H1 (cell line): Measurements from ENCODE around the gene ERICH3. TPM values are rescaled to one million over a fixed set of nuclear protein-coding genes. Genes with fewer than 3 reads are reported as not detected.

Experiments used
- CTCF ChIA-PET: fragments of 300-600 bp; sonication (Branson Sonifier 250); formaldehyde crosslinking; loops from one replicate; lab custom pipeline; 2021; ENCODE audit not compliant: partially characterized antibody; lab: Charles Lee
- POLR2A ChIA-PET: fragments of 300-600 bp; sonication (Branson Sonifier 250); formaldehyde crosslinking; loops from one replicate; lab custom pipeline; 2021; ENCODE audit warnings: inconsistent platforms; ENCODE audit not compliant: partially characterized antibody; lab: Charles Lee
- DNase-seq, 2 experiments: peaks; one replicate each; pipeline versions ENCODE4 v3.0.0 to v3.0.0-alpha.2; 2010 to 2022; ENCODE audit warnings: low spot score in 2 of 2, low read depth in 1 of 2, mixed read lengths in 1 of 2
- FAIRE-seq: peaks from 2 replicates; lab custom pipeline; 2011; peaks lifted over from hg19 to GRCh38; lab: Jason Lieb, UNC
- H2AFZ ChIP-seq: 2 replicates; pipeline ENCODE4 v1.8.1; 2012; ENCODE audit warnings: low read length, inconsistent platforms
- H2AK5ac ChIP-seq: 2 replicates; pipeline ENCODE4 v1.6.1; 2013; ENCODE audit warnings: low read depth, low read length
- H2BK120ac ChIP-seq: replicated peaks from 2 replicates; pipeline ENCODE3; 2013; ENCODE audit warnings: low read depth, low read length, inconsistent platforms
- H2BK12ac ChIP-seq: 2 replicates; pipeline ENCODE4 v1.6.1; 2013; ENCODE audit warnings: low read depth, low read length
- H2BK15ac ChIP-seq: 2 replicates; pipeline ENCODE4 v1.6.1; 2013; ENCODE audit warnings: low read length
- H2BK20ac ChIP-seq: 2 replicates; pipeline ENCODE4 v1.6.1; 2013; ENCODE audit warnings: low read length
- H2BK5ac ChIP-seq: 2 replicates; pipeline ENCODE4 v1.6.1; 2013; ENCODE audit warnings: low read depth, low read length
- H3K14ac ChIP-seq: 2 replicates; pipeline ENCODE4 v1.6.1; 2013; ENCODE audit warnings: inconsistent platforms; ENCODE audit not compliant: insufficient read length
- H3K18ac ChIP-seq: 2 replicates; pipeline ENCODE4 v1.6.1; 2013; ENCODE audit warnings: low read length; ENCODE audit errors: extremely low read depth
- H3K23ac ChIP-seq: 2 replicates; pipeline ENCODE4 v1.6.1; 2013; ENCODE audit warnings: inconsistent platforms; ENCODE audit not compliant: insufficient read length
- H3K23me2 ChIP-seq: 2 replicates; pipeline ENCODE4 v1.6.1; 2013; ENCODE audit warnings: low read depth, low read length
- H3K27ac ChIP-seq: 2 replicates; pipeline ENCODE4 v1.6.1; 2011; ENCODE audit warnings: low read depth, low read length, inconsistent platforms
- H3K27me3 ChIP-seq, 4 experiments: replicated peaks in 1 of 4; 1 replicate in 1 of 4; 2 replicates in 3 of 4; pipeline versions ENCODE4 v1.6.1 to v1.8.1; 2011 to 2013; ENCODE audit warnings: low read length in 3 of 4, mild to moderate bottlenecking in 3 of 4, inconsistent platforms in 2 of 4, mixed read lengths in 2 of 4, moderate library complexity in 1 of 4; ENCODE audit not compliant: control insufficient read depth in 3 of 4, insufficient read depth in 3 of 4; ENCODE audit errors: extremely low read depth in 1 of 4
- H3K36me3 ChIP-seq, 4 experiments: 2 replicates each; pipeline versions ENCODE4 v1.6.1 to v1.8.1; 2011 to 2013; ENCODE audit warnings: mild to moderate bottlenecking in 4 of 4, low read length in 3 of 4, moderate library complexity in 2 of 4, control low read depth in 1 of 4, inconsistent platforms in 1 of 4; ENCODE audit not compliant: insufficient read depth in 4 of 4, control insufficient read depth in 2 of 4
- H3K4ac ChIP-seq: replicated peaks from 2 replicates; pipeline ENCODE3; 2013; ENCODE audit warnings: low read length, low read depth, mixed read lengths, inconsistent platforms; ENCODE audit not compliant: insufficient read length
- H3K4me1 ChIP-seq, 4 experiments: replicated peaks in 1 of 4; 1 replicate in 1 of 4; 2 replicates in 3 of 4; pipeline versions ENCODE4 v1.6.1 to v1.8.1; 2011 to 2013; ENCODE audit warnings: low read length in 3 of 4, inconsistent platforms in 2 of 4, mixed read lengths in 1 of 4; ENCODE audit not compliant: insufficient read depth in 4 of 4, control insufficient read depth in 3 of 4
- H3K4me2 ChIP-seq, 2 experiments: 2 replicates each; pipeline versions ENCODE4 v1.6.1 to v1.8.1; 2011 to 2013; ENCODE audit warnings: low read depth in 2 of 2, low read length in 2 of 2, control low read depth in 1 of 2, inconsistent platforms in 1 of 2, mild to moderate bottlenecking in 1 of 2; ENCODE audit not compliant: insufficient read depth in 1 of 2
- H3K4me3 ChIP-seq, 4 experiments: fragments of 200-600, 300-600 bp in 1 of 4; sonication (generic), shearing (Covaris generic), sonication (Bioruptor Twin) in 1 of 4; 2 replicates each; pipeline versions ENCODE4 v1.5.1 to v1.8.1; 2011 to 2016; ENCODE audit warnings: low read length in 4 of 4, low read depth in 3 of 4, control low read depth in 2 of 4, inconsistent platforms in 2 of 4, mild to moderate bottlenecking in 2 of 4, mixed read lengths in 1 of 4, moderate library complexity in 1 of 4; ENCODE audit not compliant: insufficient read depth in 2 of 4; ENCODE audit errors: extremely low read depth in 1 of 4
- H3K56ac ChIP-seq: replicated peaks from 2 replicates; pipeline ENCODE3; 2013; ENCODE audit warnings: low read depth, mild to moderate bottlenecking, mixed read lengths, low read length, inconsistent platforms; ENCODE audit not compliant: insufficient read length
- H3K79me1 ChIP-seq: 2 replicates; pipeline ENCODE4 v1.6.1; 2013; ENCODE audit warnings: low read depth, low read length, control low read depth
- H3K79me2 ChIP-seq, 2 experiments: 2 replicates each; pipeline versions ENCODE4 v1.6.1 to v1.8.1; 2012 to 2013; ENCODE audit warnings: low read length in 2 of 2, mild to moderate bottlenecking in 2 of 2, inconsistent platforms in 1 of 2; ENCODE audit not compliant: insufficient read depth in 2 of 2, control insufficient read depth in 1 of 2
- H3K9ac ChIP-seq, 4 experiments: replicated peaks in 1 of 4; 1 replicate in 1 of 4; 2 replicates in 3 of 4; pipeline versions ENCODE4 v1.6.1 to v1.8.1; 2011 to 2013; ENCODE audit warnings: low read depth in 3 of 4, low read length in 3 of 4, control low read depth in 2 of 4, mild to moderate bottlenecking in 2 of 4, moderate library complexity in 2 of 4, inconsistent platforms in 1 of 4; ENCODE audit errors: extremely low read depth in 1 of 4
- H3K9me3 ChIP-seq, 2 experiments: 2 replicates each; pipeline versions ENCODE4 v1.6.1 to v1.8.1; 2012 to 2013; ENCODE audit warnings: mild to moderate bottlenecking in 2 of 2, moderate library complexity in 2 of 2, control low read depth in 1 of 2, inconsistent platforms in 1 of 2, low read depth in 1 of 2, low read length in 1 of 2, mixed read lengths in 1 of 2; ENCODE audit not compliant: insufficient read depth in 2 of 2
- H4K20me1 ChIP-seq, 2 experiments: replicated peaks in 1 of 2; 2 replicates each; pipeline versions ENCODE3 to v1.8.1; 2011 to 2013; ENCODE audit warnings: inconsistent platforms in 2 of 2, low read length in 2 of 2, mild to moderate bottlenecking in 1 of 2; ENCODE audit not compliant: insufficient read depth in 2 of 2, control insufficient read depth in 1 of 2
- H4K5ac ChIP-seq: 2 replicates; pipeline ENCODE4 v1.6.1; 2013; ENCODE audit warnings: low read length, low read depth, mixed read lengths, inconsistent platforms; ENCODE audit not compliant: insufficient read length
- H4K8ac ChIP-seq: 2 replicates; pipeline ENCODE4 v1.8.0; 2013; ENCODE audit warnings: mild to moderate bottlenecking, moderate library complexity, low read length, inconsistent platforms; ENCODE audit not compliant: insufficient read depth; ENCODE audit errors: extremely low read depth
- H4K91ac ChIP-seq: replicated peaks from 2 replicates; pipeline ENCODE3; 2013; ENCODE audit warnings: low read length, mixed read lengths, inconsistent platforms; ENCODE audit not compliant: insufficient read length
- BCL11A ChIP-seq, 2 experiments: IDR thresholded peaks; one replicate each; pipeline ENCODE4 v1.6.1; 2011; ENCODE audit warnings: low read depth in 2 of 2, low read length in 2 of 2, mild to moderate bottlenecking in 2 of 2
- BRCA1 ChIP-seq: IDR thresholded peaks from 2 replicates; pipeline ENCODE4 v1.6.1; 2012; ENCODE audit warnings: low read depth, low read length, improper control_type of control experiment
- CREB1 ChIP-seq: IDR thresholded peaks from 2 replicates; pipeline ENCODE4 v1.6.1; 2012; ENCODE audit warnings: inconsistent platforms
- EGR1 ChIP-seq: IDR thresholded peaks from 2 replicates; pipeline ENCODE4 v1.6.1; 2011; ENCODE audit warnings: low read depth, low read length, borderline replicate concordance
- EP300 ChIP-seq, 2 experiments: IDR thresholded peaks; 1 replicate in 1 of 2; 2 replicates in 1 of 2; pipeline ENCODE4 v1.6.1; 2011 to 2012; ENCODE audit warnings: low read depth in 2 of 2, low read length in 2 of 2, mild to moderate bottlenecking in 2 of 2, borderline replicate concordance in 1 of 2, inconsistent platforms in 1 of 2, moderate library complexity in 1 of 2
- HDAC2 ChIP-seq, 2 experiments: fragments of 300-600 bp in 1 of 2; sonication (generic) in 1 of 2; IDR thresholded peaks; 2 replicates each; pipeline ENCODE4 v1.6.1; 2011 to 2012; ENCODE audit warnings: low read depth in 2 of 2, low read length in 2 of 2, mild to moderate bottlenecking in 2 of 2, moderate library complexity in 2 of 2, borderline replicate concordance in 1 of 2, inconsistent platforms in 1 of 2
- RFX5 ChIP-seq: IDR thresholded peaks from 2 replicates; pipeline ENCODE4 v1.6.1; 2011; ENCODE audit warnings: low read depth, low read length, improper control_type of control experiment, borderline replicate concordance
- SAP30 ChIP-seq: fragments of 300-600 bp; sonication (generic); IDR thresholded peaks from 2 replicates; pipeline ENCODE4 v1.7.1; 2012; ENCODE audit warnings: low read length, moderate library complexity, mild to moderate bottlenecking, inconsistent platforms; ENCODE audit not compliant: insufficient read depth, insufficient replicate concordance
- SIRT6 ChIP-seq: IDR thresholded peaks from one replicate; pipeline ENCODE4 v1.7.1; 2012; ENCODE audit warnings: low read length, inconsistent platforms
- SP4 ChIP-seq: IDR thresholded peaks from 2 replicates; pipeline ENCODE4 v1.6.1; 2012; ENCODE audit warnings: low read length, inconsistent platforms
- SRF ChIP-seq: IDR thresholded peaks from 2 replicates; pipeline ENCODE4 v1.6.1; 2011; ENCODE audit warnings: mild to moderate bottlenecking, low read depth, low read length, moderate library complexity
- WGBS, 2 experiments: shearing (Covaris generic) in 1 of 2; methylation state at CpG; one replicate each; pipeline versions ENCODE4 v1.1.6 to v1.1.7; 2013 to 2015; ENCODE audit warnings: low lambda C conversion rate in 2 of 2, mixed read lengths in 2 of 2, inconsistent platforms in 1 of 2, low coverage in 1 of 2, missing lambda C conversion rate in 1 of 2; ENCODE audit not compliant: insufficient replicate concordance in 2 of 2, insufficient coverage in 1 of 2, insufficient read length in 1 of 2; ENCODE audit errors: extremely low coverage in 1 of 2, missing lambda C conversion rate in 1 of 2; 5-methylcytosine and 5-hydroxymethylcytosine counted together
- polyA plus RNA-seq, 7 experiments: library from polyadenylated mRNA; depleted of rRNA in 3 of 7; stranded (reverse) in 5 of 7; unstranded in 2 of 7; fragments of >200 nt in 5 of 7; fragments of 200-250 nt in 2 of 7; gene quantifications; 1 replicate in 5 of 7; 2 replicates in 1 of 7; 4 replicates in 1 of 7; pipeline versions ENCODE4 v1.2.1 to v1.2.3, GENCODE V29; 2011 to 2013; ENCODE audit warnings: missing spikeins in 2 of 7, mixed read lengths in 2 of 7
- total RNA-seq: library from RNA; stranded (reverse); fragmentation: NEBNext Ultra II Directional; extraction: Animal tissue kit (Norgen Biotek cat#: 25700); gene quantifications from 2 replicates; pipeline ENCODE4 v1.2.1, GENCODE V29; 2021
- TF ChIP-seq, protein P1 (sequence below): IDR thresholded peaks from 2 replicates; pipeline ENCODE4 v1.6.1; 2011; ENCODE audit warnings: low read length, improper control_type of control experiment

ERICH3 gene
- total and polyA plus RNA-seq, 2 of the 8 experiments (the other 6 are each of a cell fraction or from before 2014, with no cell fraction given), result 0.02 TPM; not detected in 1

- no peak overlapping the region for H3K4me3 ChIP-seq
- H3K79me1 ChIP-seq, result no peaks in the 10 kb centered on the region
- no peak overlapping the region for H4K5ac ChIP-seq
- no peak overlapping the region for H3K27ac ChIP-seq
- no peaks in the 10 kb centered on the region for H3K79me2 ChIP-seq
- H2BK5ac ChIP-seq, result peak overlapping the region; percentile 81
- no peaks in the 10 kb centered on the region for H3K27me3 ChIP-seq
- no peaks in the 10 kb centered on the region for H4K20me1 ChIP-seq
- H3K36me3 ChIP-seq, result no peaks in the 10 kb centered on the region
- no peak overlapping the region for H2BK20ac ChIP-seq
- peak overlapping the region; percentile 33 for H2AFZ ChIP-seq
- no peaks in the 10 kb centered on the region for H3K9me3 ChIP-seq
- CTCF ChIA-PET, result interaction anchor here (0.8 kb wide), 1 partner anchor 17 kb away, joined by 3 read pairs; no protein-coding TSS in a partner anchor
- no peak overlapping the region for H3K14ac ChIP-seq
- H2BK120ac ChIP-seq, result no peak overlapping the region
- H3K23ac ChIP-seq, result no peak overlapping the region
- H3K4me1 ChIP-seq, result peaks cover 0 to 7% (median 2%) of the 10 kb centered on the region in 4 experiments; a peak in 5 of 7 replicates
- 89% methylated on average over 8 of the region's 8 CpGs; no CpG with 5 or more reads in 1 of the 2 experiments for WGBS, 2 experiments
- DNase-seq (no peak), FAIRE-seq (no peak)
- no peak overlapping the region for H3K9ac ChIP-seq
- no peak overlapping the region for H2AK5ac ChIP-seq
- no peak overlapping the region; the same call in 1 of the 2 replicates for H2BK12ac ChIP-seq
- no peaks in the 10 kb centered on the region for H3K23me2 ChIP-seq
- no peak overlapping the region for H3K56ac ChIP-seq
- no peak overlapping the region for H3K4ac ChIP-seq
- H4K91ac ChIP-seq, result no peak overlapping the region
- no peak overlapping the region for H3K18ac ChIP-seq
- H2BK15ac ChIP-seq, result no peak overlapping the region
- no peak overlapping the region for H3K4me2 ChIP-seq
- POLR2A ChIA-PET, result no interaction called here
- no peak overlapping the region for H4K8ac ChIP-seq
- TF ChIP-seq SAP30 (no peak), EGR1 (no peak), SRF (no peak), BRCA1 (no peak), CREB1 (no peak), SP4 (no peak), HDAC2 (IDR thresholded peaks at IDR 0.05; ENCODE audit: borderline replicate concordance in 1 of 2, low read depth in 2 of 2, low read length in 2 of 2) (no peak), SIRT6 (no peak), EP300 (IDR thresholded peaks at IDR 0.05; ENCODE audit: borderline replicate concordance in 1 of 2, low read depth in 2 of 2, low read length in 2 of 2) (no peak), BCL11A (IDR thresholded peaks at IDR 0.05; ENCODE audit: low read depth in 2 of 2, low read length in 2 of 2) (no peak), RFX5 (no peak)
- TF ChIP-seq, protein P1, sequence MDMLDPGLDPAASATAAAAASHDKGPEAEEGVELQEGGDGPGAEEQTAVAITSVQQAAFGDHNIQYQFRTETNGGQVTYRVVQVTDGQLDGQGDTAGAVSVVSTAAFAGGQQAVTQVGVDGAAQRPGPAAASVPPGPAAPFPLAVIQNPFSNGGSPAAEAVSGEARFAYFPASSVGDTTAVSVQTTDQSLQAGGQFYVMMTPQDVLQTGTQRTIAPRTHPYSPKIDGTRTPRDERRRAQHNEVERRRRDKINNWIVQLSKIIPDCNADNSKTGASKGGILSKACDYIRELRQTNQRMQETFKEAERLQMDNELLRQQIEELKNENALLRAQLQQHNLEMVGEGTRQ, result no peak
Observed at GRCh38 chr1:74571493-74571800, 102.1 kb downstream of the ERICH3 start.
